HG03565 (cell line): ENCODE measurements around the gene CFAP74.

Source experiments
- ATAC-seq: cut with Tn5 transposase; IDR thresholded peaks from one replicate; pipeline ENCODE4 v1.9.1; 2021; ENCODE audit warnings: mild to moderate bottlenecking, moderate library complexity; ENCODE audit not compliant: unreplicated experiment

Gene CFAP74

DNA sequence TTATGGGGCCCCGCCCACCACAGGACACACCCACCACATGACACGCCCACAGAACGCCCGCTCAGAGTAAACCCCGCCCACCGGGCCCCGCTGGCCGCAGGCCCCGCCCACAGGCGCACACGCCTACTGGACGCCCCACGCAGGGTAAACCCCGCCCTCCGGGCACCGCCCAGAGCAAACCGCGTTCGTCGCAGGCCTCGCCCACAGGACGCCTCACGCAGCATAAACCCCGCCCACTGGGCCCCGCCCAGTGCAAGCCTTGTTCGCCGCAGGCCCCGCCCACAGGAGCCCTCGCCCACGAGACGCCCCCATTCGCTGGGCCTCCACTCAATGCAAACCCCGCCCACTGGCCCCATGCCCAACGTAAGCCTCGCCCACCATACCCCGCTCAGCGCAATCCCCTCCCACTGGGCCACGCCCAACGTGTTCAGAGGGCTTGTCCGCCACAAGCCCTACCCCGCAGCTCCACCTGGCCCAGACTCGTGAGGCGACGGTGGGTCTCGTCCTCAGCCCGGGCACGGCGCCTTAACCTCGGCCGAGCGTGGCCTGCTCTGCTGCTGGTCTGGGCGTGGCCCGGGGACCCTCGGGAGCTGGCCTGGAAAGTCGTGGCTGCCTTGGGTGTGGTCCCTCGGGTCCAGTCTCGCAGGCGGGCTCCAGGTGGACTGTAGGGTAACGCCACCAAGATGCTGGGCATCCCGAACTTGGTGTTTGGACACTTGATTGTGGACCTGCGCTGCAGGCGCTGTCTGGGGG is 84.1 kb downstream of the CFAP74 start:
- ATAC-seq, result peak; percentile 79

DNA sequence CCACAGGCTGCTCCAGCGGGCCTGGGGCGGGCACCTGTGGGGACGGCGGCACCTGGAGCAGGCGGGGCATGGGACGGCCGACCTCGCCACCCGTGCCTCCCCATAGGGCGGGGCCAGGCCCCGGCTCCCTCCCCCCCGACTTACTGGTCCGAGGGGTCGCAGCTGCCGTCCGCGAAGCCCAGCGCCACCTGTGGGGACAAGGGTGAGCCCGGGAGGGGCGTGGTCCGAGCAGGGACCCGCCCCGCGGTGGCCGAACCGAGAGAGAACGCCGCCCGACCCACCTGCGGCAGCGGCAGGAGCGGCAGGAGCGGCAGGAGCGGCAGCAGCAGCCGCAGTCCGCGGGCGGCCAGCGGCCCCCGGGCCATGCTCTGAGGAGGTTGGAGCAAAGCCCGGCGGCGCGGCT is 84.7 kb downstream of the CFAP74 start, which contains the start of gene TMEM52:
TSS of gene TMEM52 (minus strand) at position 379 of the 403 bp plus-strand sequence. CDS start at position 365, 14 bp downstream.
- peak; percentile 15 for ATAC-seq

DNA sequence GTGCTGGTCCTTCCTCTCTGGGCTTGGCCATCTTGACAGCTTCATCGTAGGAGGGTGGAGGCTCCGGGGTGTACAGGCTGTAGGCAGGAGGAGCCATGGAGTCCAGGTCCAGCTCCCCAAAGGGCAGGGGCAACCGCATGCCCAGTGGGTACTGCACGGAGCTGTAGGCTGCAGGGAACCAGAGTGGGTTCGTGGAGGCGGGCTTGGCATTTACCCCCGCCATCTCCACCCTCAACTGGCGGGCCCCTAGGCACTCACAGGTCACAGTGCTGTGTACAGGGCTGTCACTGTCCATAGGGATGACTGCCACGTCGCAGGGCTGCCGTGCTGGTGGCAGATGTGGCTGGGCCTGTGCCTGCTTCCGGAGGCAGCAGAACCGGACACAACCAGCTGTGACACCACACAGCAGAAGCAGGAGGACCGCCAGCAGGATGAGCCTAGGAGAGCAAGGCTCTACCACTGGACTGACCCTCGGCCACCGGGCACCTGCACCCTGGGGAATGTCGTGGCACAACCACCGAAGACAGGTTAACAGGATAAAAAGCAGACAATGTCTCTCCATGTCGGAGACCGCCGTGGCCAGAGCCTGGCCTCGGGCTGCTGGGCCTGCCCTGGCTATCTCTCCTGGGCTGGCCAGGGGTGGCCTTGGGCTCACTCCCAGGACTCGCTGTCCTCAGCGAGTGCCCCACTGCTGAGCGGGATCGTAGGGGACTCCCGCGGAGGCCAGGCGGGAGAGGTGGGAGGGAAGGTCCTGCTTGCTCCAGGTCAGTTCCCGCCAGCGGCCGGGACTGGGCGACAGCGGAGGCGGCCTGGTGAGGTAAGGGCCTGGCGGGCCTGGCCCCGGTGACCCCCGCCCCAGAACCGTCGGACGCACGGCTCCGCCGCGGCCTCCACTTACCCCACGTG is 85.3 kb downstream of the CFAP74 start:
- no peak for ATAC-seq

- no peak for ATAC-seq
Observed at GRCh38 chr1:1917304-1917976, 86.1 kb downstream of the CFAP74 start.

DNA sequence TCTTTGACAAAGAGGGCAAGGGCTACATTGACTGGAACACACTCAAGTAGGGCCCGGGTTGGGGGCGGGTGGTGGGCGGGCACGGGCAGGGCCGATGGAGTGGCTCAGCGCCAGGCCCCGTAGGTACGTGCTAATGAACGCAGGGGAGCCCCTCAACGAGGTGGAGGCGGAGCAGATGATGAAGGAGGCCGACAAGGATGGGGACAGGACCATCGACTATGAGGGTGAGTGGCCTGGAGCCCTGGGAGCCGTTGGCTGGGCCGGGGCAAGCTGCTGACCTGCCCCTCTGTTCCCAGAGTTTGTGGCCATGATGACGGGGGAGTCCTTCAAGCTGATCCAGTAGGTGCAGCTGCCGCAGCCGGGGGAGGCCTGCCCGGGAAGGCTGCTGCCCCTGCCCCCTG is 86.7 kb downstream of the CFAP74 start:
- ATAC-seq, result no peak

DNA sequence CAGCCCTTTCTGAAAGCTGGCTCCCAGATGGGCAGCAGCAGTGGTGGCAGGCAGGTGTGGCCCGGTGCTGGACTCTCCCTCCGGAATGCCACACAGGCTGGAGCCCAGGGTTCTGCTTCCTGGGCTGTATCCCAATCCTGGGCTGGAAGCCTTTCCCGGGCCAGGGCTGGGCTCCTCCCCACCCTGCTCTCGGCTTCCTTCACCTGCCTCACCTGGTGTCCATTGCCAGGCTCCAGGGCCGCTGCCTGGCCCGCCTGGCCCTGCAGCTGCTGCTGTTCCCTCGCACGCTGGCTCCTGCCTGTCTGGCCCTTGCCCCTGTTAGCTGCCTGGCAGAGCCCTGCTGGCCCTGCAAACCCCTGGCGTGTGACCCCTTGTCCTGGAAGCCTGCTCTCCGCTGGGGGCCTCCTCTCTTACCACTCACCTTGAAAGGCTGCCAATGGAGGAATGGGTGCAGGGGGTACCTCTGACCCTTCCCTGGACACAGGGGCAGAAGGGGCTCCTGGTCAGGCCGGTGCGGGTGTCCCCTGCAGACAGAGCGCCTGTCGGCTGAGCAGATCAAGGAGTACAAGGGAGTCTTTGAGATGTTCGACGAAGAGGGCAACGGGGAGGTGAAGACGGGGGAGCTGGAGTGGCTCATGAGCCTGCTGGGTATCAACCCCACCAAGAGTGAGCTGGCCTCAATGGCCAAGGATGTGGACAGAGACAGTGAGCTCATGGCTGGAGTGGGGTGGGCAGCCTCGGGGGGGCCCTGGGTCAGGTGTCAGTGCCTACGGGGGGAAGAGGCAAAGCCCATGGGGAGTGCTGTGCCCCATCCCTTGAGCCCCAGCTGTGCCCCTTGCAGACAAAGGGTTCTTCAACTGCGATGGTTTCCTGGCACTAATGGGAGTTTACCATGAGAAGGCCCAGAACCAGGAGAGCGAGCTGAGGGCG is 87.4 kb downstream of the CFAP74 start:
- no peak for ATAC-seq

DNA sequence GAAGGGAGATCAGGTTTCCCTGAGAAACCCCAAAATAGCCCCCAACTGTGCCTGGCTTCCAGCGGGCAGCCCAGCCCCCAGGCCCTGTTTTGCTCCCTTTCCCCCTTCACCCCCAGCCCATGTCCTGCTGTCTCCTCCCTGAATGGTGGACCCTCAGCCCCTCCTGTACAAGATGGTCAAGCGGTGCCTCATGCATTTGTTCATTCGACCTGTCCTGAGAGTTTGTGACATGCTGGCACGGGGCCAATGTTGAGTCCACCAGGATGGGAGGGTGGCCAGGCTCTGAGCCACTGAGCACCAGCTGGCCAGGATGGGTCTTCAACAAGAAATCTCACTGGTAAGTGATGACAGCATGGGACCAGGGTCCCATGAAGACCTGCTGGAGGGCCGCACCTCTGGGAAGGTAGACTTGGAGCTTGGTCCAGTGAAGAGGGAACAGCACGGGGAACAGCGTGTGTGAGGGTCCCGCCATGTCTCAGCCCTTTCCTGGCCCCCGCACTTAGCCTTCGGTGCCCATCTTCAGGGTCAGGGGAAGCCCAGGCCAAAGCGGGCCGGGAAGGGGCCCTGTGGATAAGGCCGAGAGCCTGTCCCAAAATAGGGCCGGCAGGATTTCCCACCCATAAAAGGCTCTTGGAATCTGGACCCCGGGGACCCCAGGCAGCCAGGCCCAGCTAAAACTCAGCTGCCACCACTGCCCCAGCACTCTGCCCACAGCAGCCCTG is 88.5 kb downstream of the CFAP74 start, which contains the start of gene CALML6:
TSS of gene CALML6 (plus strand) at position 290 of the 722 bp plus-strand sequence. CDS start at position 311, 21 bp downstream.
- no peak for ATAC-seq

DNA sequence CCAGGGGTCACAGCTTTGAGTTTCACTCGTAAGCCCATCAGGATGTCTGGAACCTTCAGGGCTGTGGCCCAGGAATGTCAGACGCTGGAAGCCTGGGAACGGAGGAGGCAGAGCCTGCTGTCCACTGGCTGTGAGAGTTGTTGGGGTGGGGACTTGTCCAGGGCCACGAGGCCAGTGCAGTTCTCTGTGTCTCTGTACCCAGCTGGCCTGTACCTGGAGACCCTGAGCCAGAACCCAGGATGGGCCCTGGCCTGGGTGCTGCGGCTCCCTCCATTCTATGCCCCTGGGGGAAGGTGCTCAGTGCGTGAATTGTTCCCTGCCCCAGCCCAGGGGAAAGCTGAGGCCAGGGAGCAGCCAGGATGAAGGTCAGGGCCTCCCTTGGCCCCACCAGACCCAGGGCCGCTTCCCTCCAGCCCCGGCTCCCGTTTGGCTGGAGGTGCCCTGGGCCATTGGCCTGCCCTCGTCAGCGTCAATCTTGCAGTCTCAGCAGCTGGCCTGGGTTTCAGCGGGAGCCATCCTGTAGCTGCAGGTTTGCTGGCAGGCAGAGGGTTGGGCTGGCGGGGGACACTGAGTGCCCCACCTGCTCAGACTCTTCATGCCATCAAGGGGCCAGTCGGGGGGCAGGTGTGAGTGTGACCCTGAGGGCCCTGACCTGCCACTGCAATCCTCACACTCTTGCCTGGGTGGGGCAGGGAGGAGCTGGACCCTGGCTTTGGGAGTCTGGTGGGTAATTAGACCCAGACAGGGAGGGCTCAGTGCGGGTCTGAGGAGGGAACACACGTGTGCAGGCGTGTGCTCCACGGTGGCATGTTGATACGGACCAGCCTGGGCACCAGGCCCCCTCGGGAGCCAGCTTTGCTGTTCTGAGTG is 89.2 kb downstream of the CFAP74 start:
- no peak for ATAC-seq

- ATAC-seq, result no peak
Observed at GRCh38 chr1:1911350-1912041, 92.1 kb downstream of the CFAP74 start.

GRCh38 chr1:1910651-1911331 is 92.8 kb downstream of the CFAP74 start:
- no peak for ATAC-seq

DNA sequence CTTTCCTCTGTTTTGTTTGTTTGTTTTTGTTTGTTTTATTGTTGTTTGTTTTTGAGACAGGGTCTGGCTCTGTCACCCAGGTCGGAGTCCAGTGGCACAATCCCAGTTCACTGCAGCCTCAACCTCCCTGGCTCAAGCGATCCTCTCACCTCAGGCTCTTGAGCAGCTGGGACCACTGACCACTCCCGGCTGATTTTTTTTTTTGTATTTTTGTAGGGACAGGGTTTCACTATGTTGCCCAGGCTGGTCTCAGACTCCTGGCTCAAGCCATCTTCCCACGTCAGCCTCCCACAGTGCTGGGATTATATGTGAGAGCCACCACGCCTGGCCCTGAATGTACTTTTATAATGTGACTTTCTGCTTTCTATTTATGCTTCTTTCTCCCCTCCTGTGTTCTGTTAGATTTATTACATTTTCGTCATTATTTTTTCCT is 93.5 kb downstream of the CFAP74 start:
- ATAC-seq, result no peak

GRCh38 chr1:1908506-1908791 is 95.1 kb downstream of the CFAP74 start:
- no peak for ATAC-seq

GRCh38 chr1:1907098-1907736 is 96.4 kb downstream of the CFAP74 start:
- no peak for ATAC-seq

- ATAC-seq, result no peak
Observed at GRCh38 chr1:1906185-1907097, 97.1 kb downstream of the CFAP74 start.

DNA sequence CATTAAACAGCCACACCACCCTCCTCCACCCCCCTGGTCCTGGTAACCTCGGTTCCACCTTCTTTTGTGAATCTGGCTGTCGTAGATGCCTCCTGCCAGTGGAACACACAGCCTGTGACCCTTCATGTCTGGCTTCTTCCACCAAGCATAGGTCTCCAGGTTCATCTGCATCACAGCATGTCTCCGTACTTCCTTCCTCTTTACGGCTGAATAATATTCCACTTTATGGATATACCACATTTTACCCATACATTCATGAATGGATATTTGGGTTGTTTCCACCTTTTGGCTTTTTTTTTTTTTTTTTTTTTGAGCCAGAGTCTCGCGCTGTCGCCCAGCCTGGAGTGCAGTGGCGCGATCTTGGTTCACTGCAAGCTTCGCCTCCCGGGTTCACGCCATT is 100.4 kb downstream of the CFAP74 start:
- no peak for ATAC-seq
